Measurements from ENCODE around the gene CCN5. TPM values are rescaled to one million over a fixed set of nuclear protein-coding genes. Genes with fewer than 3 reads are reported as not detected.

CCN5 gene
- polyA plus RNA-seq, 2 donors: 24.5 to 48.2 TPM

- no peaks in the 10 kb centered on the region for H3K36me3 ChIP-seq (ENCODE audit: control insufficient read depth in 2 of 2, insufficient read depth in 2 of 2, low read length in 1 of 2)
- no peaks in the 10 kb centered on the region for H3K9me3 ChIP-seq (ENCODE audit: control insufficient read depth in 2 of 2, insufficient read depth in 1 of 2, low read depth in 1 of 2, low read length in 1 of 2)
- no peak overlapping the region for H3K4me3 ChIP-seq (ENCODE audit: low read depth in 1 of 2, low read length in 2 of 2)
- H3K27ac ChIP-seq (ENCODE audit: low read depth in 2 of 2, low read length in 1 of 2): no peak overlapping the region
- no peaks in the 10 kb centered on the region for H3K27me3 ChIP-seq (ENCODE audit: control insufficient read depth in 1 of 2, insufficient read depth in 2 of 2, low read length in 2 of 2)
- 71 to 76% methylated on average over 8 of the region's 8 CpGs for WGBS, 2 donors
- H3K4me1 ChIP-seq (ENCODE audit: control insufficient read depth in 2 of 2, insufficient read depth in 2 of 2, low read length in 1 of 2): peaks cover 2 to 3% of the 10 kb centered on the region in 2 donors
Measured at GRCh38 chr20:44731657-44732056, 16.5 kb downstream of the CCN5 start.

- H3K27me3 ChIP-seq (ENCODE audit: control insufficient read depth in 1 of 2, insufficient read depth in 2 of 2, low read length in 2 of 2): no peaks in the 10 kb centered on the region
- H3K36me3 ChIP-seq (ENCODE audit: control insufficient read depth in 2 of 2, insufficient read depth in 2 of 2, low read length in 1 of 2): no peaks in the 10 kb centered on the region
- no peak overlapping the region for H3K27ac ChIP-seq (ENCODE audit: low read depth in 2 of 2, low read length in 1 of 2)
- 41 to 67% methylated on average over 6 of the region's 6 CpGs for WGBS, 2 donors
- H3K4me1 ChIP-seq (ENCODE audit: control insufficient read depth in 2 of 2, insufficient read depth in 2 of 2, low read length in 1 of 2): peaks cover 2 to 3% of the 10 kb centered on the region in 2 donors
- H3K9me3 ChIP-seq (ENCODE audit: control insufficient read depth in 2 of 2, insufficient read depth in 1 of 2, low read depth in 1 of 2, low read length in 1 of 2): no peaks in the 10 kb centered on the region
- H3K4me3 ChIP-seq (ENCODE audit: low read depth in 1 of 2, low read length in 2 of 2): no peak overlapping the region
Measured at GRCh38 chr20:44732327-44732726, 17.2 kb downstream of the CCN5 start.

- 25 to 27% methylated on average over 7 of the region's 7 CpGs for WGBS, 2 donors
Measured at GRCh38 chr20:44733341-44734069, 18.3 kb downstream of the CCN5 start.

DNA sequence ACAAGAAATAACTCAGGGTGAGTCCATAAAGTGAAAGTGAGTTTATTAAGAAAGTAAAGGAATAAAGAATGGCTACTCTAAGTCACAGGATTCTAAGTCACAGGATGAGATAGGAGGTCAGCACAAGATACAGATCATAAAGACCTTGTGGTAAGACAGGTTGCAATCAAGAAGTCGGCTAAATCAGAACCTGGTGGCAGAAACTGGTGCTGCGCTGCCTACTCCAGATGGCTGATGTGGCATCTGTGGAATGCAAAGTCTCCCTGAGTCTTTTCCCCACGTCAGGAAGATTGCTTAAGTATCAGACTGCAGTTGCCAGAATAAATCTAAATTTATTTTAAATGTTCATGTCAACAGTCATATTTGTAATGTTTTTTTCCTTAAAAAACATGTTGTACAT, 19.8 kb downstream of the CCN5 start:
- H3K27me3 ChIP-seq (ENCODE audit: control insufficient read depth in 1 of 2, insufficient read depth in 2 of 2, low read length in 2 of 2): no peaks in the 10 kb centered on the region
- WGBS, 2 donors: 61 to 76% methylated on average over 3 of the region's 3 CpGs
- no peak overlapping the region for H3K4me3 ChIP-seq (ENCODE audit: low read depth in 1 of 2, low read length in 2 of 2)
- H3K36me3 ChIP-seq (ENCODE audit: control insufficient read depth in 2 of 2, insufficient read depth in 2 of 2, low read length in 1 of 2): no peaks in the 10 kb centered on the region
- no peaks in the 10 kb centered on the region for H3K9me3 ChIP-seq (ENCODE audit: control insufficient read depth in 2 of 2, insufficient read depth in 1 of 2, low read depth in 1 of 2, low read length in 1 of 2)
- H3K4me1 ChIP-seq (ENCODE audit: control insufficient read depth in 2 of 2, insufficient read depth in 2 of 2, low read length in 1 of 2): no peaks in the 10 kb centered on the region
- no peak overlapping the region for H3K27ac ChIP-seq (ENCODE audit: low read depth in 2 of 2, low read length in 1 of 2)

More at GRCh38 chr20:44733341-44734069, 18.3 kb downstream of the CCN5 start:
- Histone ChIP-seq H3K36me3 (ENCODE audit: control insufficient read depth in 2 of 2, insufficient read depth in 2 of 2, low read length in 1 of 2) (no peaks in the 10 kb centered on the region), H3K4me3 (ENCODE audit: low read depth in 1 of 2, low read length in 2 of 2) (no peak overlapping the region), H3K27me3 (ENCODE audit: control insufficient read depth in 1 of 2, insufficient read depth in 2 of 2, low read length in 2 of 2) (no peaks in the 10 kb centered on the region), H3K9me3 (ENCODE audit: control insufficient read depth in 2 of 2, insufficient read depth in 1 of 2, low read depth in 1 of 2, low read length in 1 of 2) (no peaks in the 10 kb centered on the region), H3K27ac (ENCODE audit: low read depth in 2 of 2, low read length in 1 of 2) (no peak overlapping the region), H3K4me1 (ENCODE audit: control insufficient read depth in 2 of 2, insufficient read depth in 2 of 2, low read length in 1 of 2) (peaks cover 2 to 3% of the 10 kb centered on the region in 2 donors)

GRCh38 chr20:44735816-44736169, 20.6 kb downstream of the CCN5 start:
- Histone ChIP-seq H3K27me3 (ENCODE audit: control insufficient read depth in 1 of 2, insufficient read depth in 2 of 2, low read length in 2 of 2) (no peaks in the 10 kb centered on the region), H3K27ac (ENCODE audit: low read depth in 2 of 2, low read length in 1 of 2) (no peak overlapping the region), H3K4me3 (ENCODE audit: low read depth in 1 of 2, low read length in 2 of 2) (no peak overlapping the region), H3K4me1 (ENCODE audit: control insufficient read depth in 2 of 2, insufficient read depth in 2 of 2, low read length in 1 of 2) (no peaks in the 10 kb centered on the region), H3K9me3 (ENCODE audit: control insufficient read depth in 2 of 2, insufficient read depth in 1 of 2, low read depth in 1 of 2, low read length in 1 of 2) (no peaks in the 10 kb centered on the region), H3K36me3 (ENCODE audit: control insufficient read depth in 2 of 2, insufficient read depth in 2 of 2, low read length in 1 of 2) (no peaks in the 10 kb centered on the region)
- WGBS, 2 donors: 84 to 93% methylated on average over 4 of the region's 4 CpGs

DNA sequence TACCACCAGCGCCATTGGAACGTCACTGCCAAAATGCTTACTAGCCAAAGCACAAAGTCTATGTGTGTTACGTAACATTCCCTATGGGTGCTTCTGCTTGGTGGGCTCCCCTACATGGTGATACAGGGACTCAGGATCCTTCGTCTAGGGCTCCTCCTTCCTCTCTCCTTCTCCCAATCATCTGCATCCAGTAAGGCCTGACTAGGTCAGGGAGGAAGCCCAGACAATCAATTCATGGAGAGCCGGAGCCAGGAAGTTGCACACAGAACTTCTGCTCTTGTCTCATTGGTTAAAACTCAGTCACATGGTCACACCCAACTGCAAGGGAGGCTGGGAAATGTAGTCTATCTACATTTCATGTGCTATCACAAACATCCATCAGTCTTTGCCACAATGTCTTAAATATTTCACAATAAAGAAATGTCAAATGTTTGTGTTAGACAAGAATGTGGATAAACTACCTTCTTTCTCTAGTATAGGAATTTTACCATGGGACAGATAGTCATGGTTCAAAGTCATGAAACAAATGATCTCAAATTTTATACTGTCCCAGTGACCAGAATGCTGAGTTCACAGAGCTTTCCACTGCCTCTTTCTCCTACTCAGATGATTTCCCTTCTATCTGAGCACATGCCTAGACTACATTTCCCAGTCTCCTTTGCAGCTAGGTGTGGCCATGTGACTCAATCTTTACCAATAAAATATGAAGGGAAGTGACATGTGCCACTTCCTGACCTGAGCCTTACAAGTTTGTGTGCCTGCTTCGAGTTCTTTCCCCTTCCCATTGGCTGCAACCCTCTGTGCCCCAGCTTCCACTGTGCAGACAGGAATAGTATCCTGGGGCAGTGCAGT, 21.2 kb downstream of the CCN5 start:
- no peak overlapping the region for H3K27ac ChIP-seq (ENCODE audit: low read depth in 2 of 2, low read length in 1 of 2)
- no peak overlapping the region for H3K4me3 ChIP-seq (ENCODE audit: low read depth in 1 of 2, low read length in 2 of 2)
- H3K4me1 ChIP-seq (ENCODE audit: control insufficient read depth in 2 of 2, insufficient read depth in 2 of 2, low read length in 1 of 2): no peaks in the 10 kb centered on the region
- H3K27me3 ChIP-seq (ENCODE audit: control insufficient read depth in 1 of 2, insufficient read depth in 2 of 2, low read length in 2 of 2): no peaks in the 10 kb centered on the region
- no peaks in the 10 kb centered on the region for H3K9me3 ChIP-seq (ENCODE audit: control insufficient read depth in 2 of 2, insufficient read depth in 1 of 2, low read depth in 1 of 2, low read length in 1 of 2)
- WGBS, 2 donors: 49 to 55% methylated on average over 6 of the region's 6 CpGs
- H3K36me3 ChIP-seq (ENCODE audit: control insufficient read depth in 2 of 2, insufficient read depth in 2 of 2, low read length in 1 of 2): no peaks in the 10 kb centered on the region

GRCh38 chr20:44737116-44737515, 21.9 kb downstream of the CCN5 start:
- no peaks in the 10 kb centered on the region for H3K9me3 ChIP-seq (ENCODE audit: control insufficient read depth in 2 of 2, insufficient read depth in 1 of 2, low read depth in 1 of 2, low read length in 1 of 2)
- no peaks in the 10 kb centered on the region for H3K36me3 ChIP-seq (ENCODE audit: control insufficient read depth in 2 of 2, insufficient read depth in 2 of 2, low read length in 1 of 2)
- no peak overlapping the region for H3K27ac ChIP-seq (ENCODE audit: low read depth in 2 of 2, low read length in 1 of 2)
- no peaks in the 10 kb centered on the region for H3K27me3 ChIP-seq (ENCODE audit: control insufficient read depth in 1 of 2, insufficient read depth in 2 of 2, low read length in 2 of 2)
- 98% methylated on average over 4 of the region's 4 CpGs for WGBS, 2 donors
- H3K4me1 ChIP-seq (ENCODE audit: control insufficient read depth in 2 of 2, insufficient read depth in 2 of 2, low read length in 1 of 2): no peaks in the 10 kb centered on the region
- H3K4me3 ChIP-seq (ENCODE audit: low read depth in 1 of 2, low read length in 2 of 2): no peak overlapping the region

DNA sequence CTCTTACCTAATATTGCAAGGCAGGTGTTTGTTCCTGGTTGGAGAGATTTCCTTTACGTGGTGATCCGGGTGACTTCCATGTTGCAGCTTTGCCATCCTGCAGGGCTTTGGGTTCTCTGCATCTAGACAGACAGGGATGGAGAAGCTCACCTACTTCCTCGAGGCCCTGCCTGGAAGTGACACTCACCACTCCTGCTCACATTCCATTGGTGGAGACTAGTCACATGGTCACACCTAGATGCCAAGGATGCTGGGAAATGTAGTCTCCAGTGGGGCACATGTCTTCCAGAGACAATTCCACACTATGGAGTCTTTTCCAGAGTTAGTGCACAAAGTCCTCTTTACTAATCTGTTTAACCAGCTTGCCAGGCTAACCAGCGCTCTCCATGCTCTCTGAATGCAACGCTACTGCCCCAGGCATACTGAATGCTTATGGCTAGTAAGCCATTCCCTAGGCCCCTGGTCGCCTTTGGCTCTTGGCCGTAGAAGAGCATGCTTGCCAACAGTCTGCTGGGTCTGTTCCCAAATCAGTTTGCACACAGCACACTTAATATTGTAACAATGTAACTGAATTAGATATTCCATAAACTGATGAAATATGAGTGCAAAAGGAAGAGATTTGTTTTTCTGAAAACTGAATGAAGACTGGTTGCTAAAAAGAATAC, 23.8 kb downstream of the CCN5 start:
- no peak overlapping the region for H3K27ac ChIP-seq (ENCODE audit: low read depth in 2 of 2, low read length in 1 of 2)
- 64% methylated on average over 7 of the region's 7 CpGs for WGBS, 2 donors

DNA sequence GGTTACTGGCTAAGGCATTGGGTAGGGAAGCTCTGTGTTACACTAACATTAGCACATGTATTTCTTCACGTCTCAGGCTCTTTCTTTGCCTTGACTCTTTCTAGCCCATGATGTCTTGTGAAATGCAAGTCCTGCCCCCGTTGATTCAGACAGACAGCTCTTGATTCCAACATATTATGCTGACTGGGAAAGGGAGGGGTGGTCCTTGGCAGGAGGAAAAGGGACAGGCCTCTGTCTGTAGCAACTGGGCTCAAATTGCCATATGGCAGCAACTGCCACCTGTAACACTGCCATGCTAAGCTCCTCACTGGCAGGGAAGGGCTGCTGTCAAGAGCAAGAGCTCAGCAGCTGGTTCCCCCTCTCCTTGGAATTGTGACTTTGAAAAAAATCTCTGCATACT, 24.8 kb downstream of the CCN5 start:
- no peaks in the 10 kb centered on the region for H3K27me3 ChIP-seq (ENCODE audit: control insufficient read depth in 1 of 2, insufficient read depth in 2 of 2, low read length in 2 of 2)
- H3K36me3 ChIP-seq (ENCODE audit: control insufficient read depth in 2 of 2, insufficient read depth in 2 of 2, low read length in 1 of 2): no peaks in the 10 kb centered on the region
- no peak overlapping the region for H3K27ac ChIP-seq (ENCODE audit: low read depth in 2 of 2, low read length in 1 of 2)
- 64 to 83% methylated on average over 2 of the region's 2 CpGs for WGBS, 2 donors
- no peak overlapping the region for H3K4me3 ChIP-seq (ENCODE audit: low read depth in 1 of 2, low read length in 2 of 2)
- no peaks in the 10 kb centered on the region for H3K9me3 ChIP-seq (ENCODE audit: control insufficient read depth in 2 of 2, insufficient read depth in 1 of 2, low read depth in 1 of 2, low read length in 1 of 2)
- no peaks in the 10 kb centered on the region for H3K4me1 ChIP-seq (ENCODE audit: control insufficient read depth in 2 of 2, insufficient read depth in 2 of 2, low read length in 1 of 2)

More for the DNA sequence above, 23.8 kb downstream of the CCN5 start:
- no peaks in the 10 kb centered on the region for H3K27me3 ChIP-seq (ENCODE audit: control insufficient read depth in 1 of 2, insufficient read depth in 2 of 2, low read length in 2 of 2)
- H3K9me3 ChIP-seq (ENCODE audit: control insufficient read depth in 2 of 2, insufficient read depth in 1 of 2, low read depth in 1 of 2, low read length in 1 of 2): no peaks in the 10 kb centered on the region
- no peaks in the 10 kb centered on the region for H3K4me1 ChIP-seq (ENCODE audit: control insufficient read depth in 2 of 2, insufficient read depth in 2 of 2, low read length in 1 of 2)
- no peaks in the 10 kb centered on the region for H3K36me3 ChIP-seq (ENCODE audit: control insufficient read depth in 2 of 2, insufficient read depth in 2 of 2, low read length in 1 of 2)
- no peak overlapping the region for H3K4me3 ChIP-seq (ENCODE audit: low read depth in 1 of 2, low read length in 2 of 2)

Data from esophagus (tissue), 2 donors.